ENCODE results near the gene STK17B.

DNA sequence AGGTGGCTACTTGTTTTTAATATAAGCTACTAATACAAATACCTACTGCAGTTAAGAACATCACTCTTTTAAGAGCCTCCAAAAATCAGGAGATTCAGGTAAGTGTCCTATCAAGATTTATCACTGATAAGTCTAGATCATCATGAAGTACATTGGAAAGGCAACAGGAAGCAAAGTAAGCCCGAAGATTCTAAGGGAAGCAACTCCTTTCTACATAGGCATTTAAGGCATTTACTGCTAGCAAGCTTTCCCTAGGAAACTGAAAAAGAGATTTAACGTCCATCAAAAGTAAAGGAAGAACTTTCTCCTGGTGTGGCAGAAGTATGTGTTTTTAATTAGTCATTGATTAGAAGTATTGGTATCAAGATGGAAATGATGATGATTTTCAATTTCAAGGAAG is 3.7 kb downstream of the STK17B start:
- no peak for TF ChIP-seq CTCF (conservative IDR thresholded peaks at IDR 0.05; ENCODE audit: low read depth in 2 of 2)
- no peak for TF ChIP-seq JUNB (IDR thresholded peaks at IDR 0.05; ENCODE audit: unreplicated experiment)
- TF ChIP-seq POLR2AphosphoS5 (IDR thresholded peaks at IDR 0.05; ENCODE audit: low read depth) = no peak
- TF ChIP-seq EZH2 (IDR thresholded peaks at IDR 0.05; ENCODE audit: low read depth, unreplicated experiment) = no peak

All from GM23338 (cell line).